Measurements from ENCODE around the gene ETFA. TPM values are rescaled to one million over a fixed set of nuclear protein-coding genes. Genes with fewer than 3 reads are reported as not detected.

ETFA gene
- total and polyA plus RNA-seq, 9 of the 15 experiments (the other 6 are each of a cell fraction or from before 2014, with no cell fraction given): 130 to 543 (median 232) TPM

- Histone ChIP-seq H2AFZ (ENCODE audit: low read depth, low read length) (no peak overlapping the region), H3K4me3 (no peak overlapping the region), H3K9me3 (replicated peaks; ENCODE audit: control insufficient read depth, insufficient read depth, low read depth, low read length) (no peaks in the 10 kb centered on the region), H3K9me1 (ENCODE audit: control insufficient read depth, insufficient read depth, low read length) (no peaks in the 10 kb centered on the region), H3K27me3 (ENCODE audit: control insufficient read depth in 2 of 2, insufficient read depth in 2 of 2, low read length in 2 of 2) (no peaks in the 10 kb centered on the region), H3K27ac (ENCODE audit: extremely low read depth, low read depth, low read length) (no peak overlapping the region), H3K4me1 (replicated peaks in 1 of 2; ENCODE audit: control insufficient read depth in 2 of 2, insufficient read depth in 2 of 2, low read length in 2 of 2) (peaks cover 0 to 9% of the 10 kb centered on the region in 2 experiments; a peak in 2 of 5 replicates), H3K4me2 (ENCODE audit: insufficient read depth, low read length) (no peak overlapping the region), H4K20me1 (replicated peaks; ENCODE audit: control insufficient read depth, insufficient read depth, low read length) (0 out of 2 replicates have a peak, but pooled peaks cover 3% of the 10 kb centered on the region), H3K36me3 (ENCODE audit: control insufficient read depth, insufficient read depth, low read length) (peaks cover 90% of the 10 kb centered on the region), H3K9ac (ENCODE audit: insufficient read depth in 1 of 2, low read depth in 2 of 2, low read length in 2 of 2) (no peak overlapping the region), H3K79me2 (ENCODE audit: control insufficient read depth, insufficient read depth, low read length) (peaks cover 14% of the 10 kb centered on the region)
- ATAC-seq: no peak
- intact Hi-C loops (cut with micrococcal nuclease): no loop called here
- 76% methylated on average over 4 of the region's 4 CpGs for WGBS (ENCODE audit: insufficient coverage, low coverage, missing lambda C conversion rate)
- CTCF ChIA-PET (ENCODE audit: low intra/inter-chr PET ratio): no interaction called here
- DNase-seq (ENCODE audit: extremely low read depth in 1 of 4, low spot score in 3 of 4): no peak
- FAIRE-seq: no peak
- TF ChIP-seq SMAD3 (CRISPR knock-in tag; conservative IDR thresholded peaks at IDR 0.05): no peak
- TF ChIP-seq, protein P1, sequence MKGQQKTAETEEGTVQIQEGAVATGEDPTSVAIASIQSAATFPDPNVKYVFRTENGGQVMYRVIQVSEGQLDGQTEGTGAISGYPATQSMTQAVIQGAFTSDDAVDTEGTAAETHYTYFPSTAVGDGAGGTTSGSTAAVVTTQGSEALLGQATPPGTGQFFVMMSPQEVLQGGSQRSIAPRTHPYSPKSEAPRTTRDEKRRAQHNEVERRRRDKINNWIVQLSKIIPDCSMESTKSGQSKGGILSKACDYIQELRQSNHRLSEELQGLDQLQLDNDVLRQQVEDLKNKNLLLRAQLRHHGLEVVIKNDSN (CRISPR knock-in tag; IDR thresholded peaks at IDR 0.05): no peak
- no peak for TF ChIP-seq MEF2D (tag; conservative IDR thresholded peaks at IDR 0.05; ENCODE audit: low read depth)
- no peak for TF ChIP-seq CLOCK (CRISPR knock-in tag; IDR thresholded peaks at IDR 0.05; ENCODE audit: borderline replicate concordance)
- no peak for TF ChIP-seq ATF1 (CRISPR knock-in tag; IDR thresholded peaks at IDR 0.05)
- no peak for TF ChIP-seq ATF1 (tag; IDR thresholded peaks at IDR 0.05)
- TF ChIP-seq MBD2 (IDR thresholded peaks at IDR 0.05; ENCODE audit: borderline replicate concordance, low read depth): no peak
- TF ChIP-seq ZSCAN29 (IDR thresholded peaks at IDR 0.05): no peak
- no peak for TF ChIP-seq ZNF696 (CRISPR knock-in tag; conservative IDR thresholded peaks at IDR 0.05)
- no peak for TF ChIP-seq IFI16 (CRISPR knock-in tag; IDR thresholded peaks at IDR 0.05)
- no peak for TF ChIP-seq TBL1XR1 (IDR thresholded peaks at IDR 0.05; ENCODE audit: low read length in 2 of 2)
- in situ Hi-C loops (cut with MboI): no loop called here
- POLR2A ChIA-PET: interaction anchor here (1.0 kb wide), 1 partner anchor 10 kb away, joined by 3 read pairs; no protein-coding TSS in a partner anchor
- no TSS peak for BruUV-seq (replicated peaks)
Measured at GRCh38 chr15:76286271-76286879, 24.9 kb downstream of the ETFA start.
